HG02981 (cell line): ENCODE measurements around the gene PTPRM.

Experiments used
- ATAC-seq: cut with Tn5 transposase; IDR thresholded peaks from one replicate; pipeline ENCODE4 v1.9.1; 2021; ENCODE audit warnings: mild to moderate bottlenecking, moderate library complexity; ENCODE audit not compliant: unreplicated experiment

Gene PTPRM

GRCh38 chr18:8140841-8141501 is 573.9 kb downstream of the PTPRM start:
- ATAC-seq: no peak

- ATAC-seq: no peak
Observed at GRCh38 chr18:8142131-8142711, 575.1 kb downstream of the PTPRM start.

GRCh38 chr18:8142932-8143331 is 575.8 kb downstream of the PTPRM start:
- ATAC-seq: no peak

- ATAC-seq: no peak
Observed at GRCh38 chr18:8151181-8151580, 584.1 kb downstream of the PTPRM start.

GRCh38 chr18:8153887-8154583 is 586.9 kb downstream of the PTPRM start:
- no peak for ATAC-seq

- ATAC-seq: no peak
Observed at GRCh38 chr18:8162802-8163201, 595.7 kb downstream of the PTPRM start.

- no peak for ATAC-seq
Observed at GRCh38 chr18:8163286-8163959, 596.3 kb downstream of the PTPRM start.

- ATAC-seq: no peak
Observed at GRCh38 chr18:8165095-8165494, 598.0 kb downstream of the PTPRM start.

- ATAC-seq: no peak
Observed at GRCh38 chr18:8167026-8167425, 599.9 kb downstream of the PTPRM start.

GRCh38 chr18:8167673-8168072 is 600.6 kb downstream of the PTPRM start:
- no peak for ATAC-seq

- ATAC-seq: no peak
Observed at GRCh38 chr18:8169722-8170121, 602.6 kb downstream of the PTPRM start.

- no peak for ATAC-seq
Observed at GRCh38 chr18:8174771-8175170, 607.7 kb downstream of the PTPRM start.

GRCh38 chr18:8175501-8176061 is 608.5 kb downstream of the PTPRM start:
- ATAC-seq: no peak

GRCh38 chr18:8176109-8176508 is 609.0 kb downstream of the PTPRM start:
- no peak for ATAC-seq

- ATAC-seq: no peak
Observed at GRCh38 chr18:8176554-8176953, 609.4 kb downstream of the PTPRM start.

GRCh38 chr18:8177330-8178016 is 610.4 kb downstream of the PTPRM start:
- no peak for ATAC-seq

- no peak for ATAC-seq
Observed at GRCh38 chr18:8186413-8186812, 619.3 kb downstream of the PTPRM start.

- ATAC-seq: no peak
Observed at GRCh38 chr18:8188184-8188583, 621.1 kb downstream of the PTPRM start.

GRCh38 chr18:8190980-8191379 is 623.9 kb downstream of the PTPRM start:
- no peak for ATAC-seq

- no peak for ATAC-seq
Observed at GRCh38 chr18:8194431-8194830, 627.3 kb downstream of the PTPRM start.

- no peak for ATAC-seq
Observed at GRCh38 chr18:8196238-8196637, 629.1 kb downstream of the PTPRM start.
